Liver (tissue), 9 donors: ENCODE measurements around the gene USP33. TPM values are rescaled to one million over a fixed set of nuclear protein-coding genes. Genes with fewer than 3 reads are reported as not detected.
"Not testable (repeated sequence)": the region's sequence is repeated elsewhere in the genome, so short reads cannot be mapped to it uniquely, and the experiment has no call there.

Experiments
- DNase-seq: peaks from one replicate; pipeline ENCODE4 v3.0.0-alpha.2; 2017; ENCODE audit warnings: low spot score
- H3K27ac ChIP-seq, 2 donors: one replicate each; pipeline ENCODE4 v1.7.0; 2013; ENCODE audit warnings: inconsistent platforms in 2 of 2, low read length in 2 of 2, control low read depth in 1 of 2, low read depth in 1 of 2, mild to moderate bottlenecking in 1 of 2
- H3K27me3 ChIP-seq, 4 donors: one replicate each; pipeline versions ENCODE4 v1.6.1 to v1.7.0; 2013; ENCODE audit warnings: low read length in 3 of 4, inconsistent platforms in 1 of 4, mild to moderate bottlenecking in 1 of 4, moderate library complexity in 1 of 4; ENCODE audit not compliant: control insufficient read depth in 4 of 4, insufficient read depth in 4 of 4
- H3K36me3 ChIP-seq, 4 donors: one replicate each; pipeline versions ENCODE4 v1.6.1 to v1.7.0; 2013; ENCODE audit warnings: low read length in 3 of 4, mild to moderate bottlenecking in 3 of 4, low read depth in 1 of 4, moderate library complexity in 1 of 4; ENCODE audit not compliant: control insufficient read depth in 4 of 4, insufficient read depth in 3 of 4
- H3K4me1 ChIP-seq, 4 donors: one replicate each; pipeline versions ENCODE4 v1.6.1 to v1.7.0; 2013; ENCODE audit warnings: low read length in 3 of 4, mild to moderate bottlenecking in 3 of 4, moderate library complexity in 1 of 4; ENCODE audit not compliant: control insufficient read depth in 4 of 4, insufficient read depth in 4 of 4
- H3K4me3 ChIP-seq, 3 donors: one replicate each; pipeline versions ENCODE4 v1.6.1 to v1.7.0; 2013; ENCODE audit warnings: low read length in 3 of 3, control low read depth in 1 of 3, low read depth in 1 of 3, mild to moderate bottlenecking in 1 of 3
- H3K9ac ChIP-seq, 2 donors: one replicate each; pipeline ENCODE4 v1.7.0; 2013; ENCODE audit warnings: low read length in 2 of 2, mild to moderate bottlenecking in 2 of 2, moderate library complexity in 2 of 2, control low read depth in 1 of 2, low read depth in 1 of 2
- H3K9me3 ChIP-seq, 4 donors: one replicate each; pipeline versions ENCODE4 v1.6.1 to v1.7.0; 2013; ENCODE audit warnings: low read length in 3 of 4; ENCODE audit not compliant: control insufficient read depth in 4 of 4
- ATF3 ChIP-seq: IDR thresholded peaks from 2 replicates; pipeline ENCODE4 v1.6.1; 2016; ENCODE audit warnings: antibody characterized with exemption
- CTCF ChIP-seq: fragments of 150-350 bp; IDR thresholded peaks from 2 replicates; pipeline ENCODE4 v1.5.1; 2017; ENCODE audit warnings: improper control_type of control experiment, low read depth, low read length; ENCODE audit not compliant: missing input control
- EGR1 ChIP-seq, 2 donors: IDR thresholded peaks; 2 replicates each; pipeline ENCODE4 v1.6.1; 2016 to 2018; ENCODE audit warnings: antibody characterized with exemption in 2 of 2, low read depth in 2 of 2
- FOXA1 ChIP-seq: IDR thresholded peaks from 2 replicates; pipeline ENCODE4 v1.6.1; 2016; ENCODE audit warnings: antibody characterized with exemption
- FOXA2 ChIP-seq: IDR thresholded peaks from 2 replicates; pipeline ENCODE4 v1.6.1; 2016; ENCODE audit warnings: antibody characterized with exemption
- GABPA ChIP-seq, 2 donors: IDR thresholded peaks in 1 of 2; conservative IDR thresholded peaks in 1 of 2; 2 replicates each; pipeline ENCODE4 v1.6.1; 2016; ENCODE audit warnings: antibody characterized with exemption in 2 of 2, mild to moderate bottlenecking in 1 of 2, moderate library complexity in 1 of 2
- HNF4A ChIP-seq, 2 donors: conservative IDR thresholded peaks; 2 replicates each; pipeline ENCODE4 v1.6.1; 2016; ENCODE audit warnings: antibody characterized with exemption in 2 of 2, mild to moderate bottlenecking in 2 of 2
- HNF4G ChIP-seq: IDR thresholded peaks from 2 replicates; pipeline ENCODE4 v1.6.1; 2016; ENCODE audit warnings: antibody characterized with exemption
- JUND ChIP-seq, 2 donors: IDR thresholded peaks; 2 replicates each; pipeline ENCODE4 v1.6.1; 2016; ENCODE audit warnings: antibody characterized with exemption in 2 of 2
- MAX ChIP-seq: IDR thresholded peaks from 2 replicates; pipeline ENCODE4 v1.6.1; 2016; ENCODE audit warnings: antibody characterized with exemption
- NR2F2 ChIP-seq: IDR thresholded peaks from 2 replicates; pipeline ENCODE4 v1.6.1; 2016; ENCODE audit warnings: antibody characterized with exemption
- RAD21 ChIP-seq, 2 donors: IDR thresholded peaks; 2 replicates each; pipeline ENCODE4 v1.6.1; 2016; ENCODE audit warnings: antibody characterized with exemption in 2 of 2, mild to moderate bottlenecking in 2 of 2
- REST ChIP-seq: IDR thresholded peaks from 2 replicates; pipeline ENCODE4 v1.6.1; 2016; ENCODE audit warnings: antibody characterized with exemption, mild to moderate bottlenecking
- RXRA ChIP-seq, 2 donors: IDR thresholded peaks; 2 replicates each; pipeline ENCODE4 v1.6.1; 2017 to 2018; ENCODE audit warnings: antibody characterized with exemption in 2 of 2, mild to moderate bottlenecking in 1 of 2
- SP1 ChIP-seq: IDR thresholded peaks from 2 replicates; pipeline ENCODE4 v1.6.1; 2018; ENCODE audit warnings: antibody characterized with exemption, mild to moderate bottlenecking
- TAF1 ChIP-seq: conservative IDR thresholded peaks from 2 replicates; pipeline ENCODE4 v1.6.1; 2016; ENCODE audit warnings: antibody characterized with exemption, mild to moderate bottlenecking
- YY1 ChIP-seq: IDR thresholded peaks from 2 replicates; pipeline ENCODE4 v1.6.1; 2016; ENCODE audit warnings: antibody characterized with exemption, mild to moderate bottlenecking
- ZBTB33 ChIP-seq: IDR thresholded peaks from 2 replicates; pipeline ENCODE4 v1.6.1; 2016; ENCODE audit warnings: antibody characterized with exemption
- WGBS: extraction: QIAGEN DNeasy Blood & Tissue Kit; methylation state at CpG from one replicate; pipeline ENCODE4 v1.1.7; 2013; 5-methylcytosine and 5-hydroxymethylcytosine counted together
- polyA plus RNA-seq, 2 donors: library from polyadenylated mRNA; stranded (reverse) in 1 of 2; unstranded in 1 of 2; fragments of 200-250 nt in 1 of 2; fragments of >200 nt in 1 of 2; fragmentation: Nextera tagmentation in 1 of 2; extraction: Ambion mirVana in 1 of 2; gene quantifications; one replicate each; pipeline versions ENCODE4 v1.2.1 to v1.2.3, GENCODE V29; 2013 to 2015
- total RNA-seq, 2 donors: library from RNA; depleted of rRNA; stranded (reverse); fragments of >200 nt; gene quantifications; one replicate each; pipeline ENCODE4 v1.2.3, GENCODE V29; 2014
- donor health status: healthy.
- donor health status: healthy.
- donor health status: healthy.
- donor health status: healthy.
- donor health status: healthy.

The USP33 gene
- total and polyA plus RNA-seq, 4 donors, result 9.2 to 50.5 (median 28.3) TPM

GRCh38 chr1:77704736-77705135 is 54.9 kb downstream of the USP33 start:
- no peak for DNase-seq
- Histone ChIP-seq H3K27me3 (no peaks in the 10 kb centered on the region), H3K27ac (no peak overlapping the region), H3K9ac (no peak overlapping the region), H3K4me1 (no peaks in the 10 kb centered on the region), H3K9me3 (no peaks in the 10 kb centered on the region), H3K4me3 (no peak overlapping the region), H3K36me3 (peaks cover 4 to 24% (median 18%) of the 10 kb centered on the region in 4 donors)
- 83% methylated on average over 2 of the region's 2 CpGs for WGBS
- TF ChIP-seq TAF1 (no peak), RXRA (IDR thresholded peaks at IDR 0.05) (no peak), FOXA1 (no peak), MAX (no peak), CTCF (no peak), HNF4A (conservative IDR thresholded peaks at IDR 0.05) (no peak), GABPA (IDR thresholded peaks at IDR 0.05 in 1 of 2, conservative IDR thresholded peaks at IDR 0.05 in 1 of 2) (no peak), SP1 (no peak), REST (no peak), JUND (IDR thresholded peaks at IDR 0.05) (no peak), ZBTB33 (no peak), RAD21 (IDR thresholded peaks at IDR 0.05) (no peak), FOXA2 (no peak), ATF3 (no peak), NR2F2 (no peak), YY1 (no peak), EGR1 (IDR thresholded peaks at IDR 0.05; ENCODE audit: low read depth in 2 of 2) (no peak), HNF4G (no peak)

- H3K36me3 ChIP-seq, result peaks cover 1 to 16% (median 9%) of the 10 kb centered on the region in 4 donors
- not testable (repeated sequence) for H3K4me3 ChIP-seq, H3K27me3 ChIP-seq, H3K9me3 ChIP-seq, H3K4me1 ChIP-seq, DNase-seq, H3K27ac ChIP-seq, H3K9ac ChIP-seq
- WGBS, result 99% methylated on average over 1 of the region's 1 CpG
Measured at GRCh38 chr1:77699673-77700072, 60.0 kb downstream of the USP33 start.
